ENCODE results near the gene SMAD2. TPM values are rescaled to one million over a fixed set of nuclear protein-coding genes. Genes with fewer than 3 reads are reported as not detected.

Gene SMAD2
- polyA plus RNA-seq, 2 of the 4 experiments (the other 2 are of a cell fraction) = 131 to 229 TPM

DNA sequence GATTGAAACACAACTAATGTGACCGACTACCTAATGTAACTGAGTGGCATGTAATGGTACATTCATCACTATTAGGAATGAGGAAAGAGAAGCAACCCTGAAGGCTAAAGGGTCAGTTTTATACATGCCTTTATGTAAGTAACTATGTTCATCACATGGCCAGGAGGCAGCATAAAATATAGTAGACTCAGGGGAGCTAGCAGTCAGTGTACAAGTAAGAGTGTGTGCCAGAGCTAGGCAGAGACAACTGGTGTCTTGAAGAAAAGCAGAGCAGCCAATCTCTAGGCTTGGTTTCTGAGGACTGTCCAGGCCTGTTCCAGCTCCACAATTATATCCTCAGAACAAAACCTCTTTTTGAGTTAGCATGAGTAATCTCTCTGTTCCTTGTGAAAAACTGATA is 18.1 kb downstream of the SMAD2 start:
- Histone ChIP-seq H3K4me2 (no peak overlapping the region; the same call in 2 of the 3 replicates), H3K9me3 (no peaks in the 10 kb centered on the region), H3K27ac (peak overlapping the region; percentile 2 to 72; a peak in 3 of 6 replicates), H3K4me1 (peaks cover 94% of the 10 kb centered on the region), H3K4me3 (no peak overlapping the region)
- FAIRE-seq = no peak
- ChIA-PET POLR2A (no interaction called here), CTCF (no interaction called here)
- TF ChIP-seq MYC (IDR thresholded peaks at IDR 0.05; ENCODE audit: borderline replicate concordance, low read length) (no peak), CBX2 (IDR thresholded peaks at IDR 0.05; ENCODE audit: borderline replicate concordance, low read depth) (no peak), RFX5 (IDR thresholded peaks at IDR 0.05) (no peak), KDM5A (IDR thresholded peaks at IDR 0.05) (no peak), HDAC2 (IDR thresholded peaks at IDR 0.05) (no peak), HOXA7 (CRISPR knock-in tag; IDR thresholded peaks at IDR 0.05) (no peak), EHMT2 (IDR thresholded peaks at IDR 0.05; ENCODE audit: low read depth) (no peak), ZFP36 (IDR thresholded peaks at IDR 0.05; ENCODE audit: borderline replicate concordance, partially characterized antibody) (no peak)
- TF ChIP-seq, protein P1, sequence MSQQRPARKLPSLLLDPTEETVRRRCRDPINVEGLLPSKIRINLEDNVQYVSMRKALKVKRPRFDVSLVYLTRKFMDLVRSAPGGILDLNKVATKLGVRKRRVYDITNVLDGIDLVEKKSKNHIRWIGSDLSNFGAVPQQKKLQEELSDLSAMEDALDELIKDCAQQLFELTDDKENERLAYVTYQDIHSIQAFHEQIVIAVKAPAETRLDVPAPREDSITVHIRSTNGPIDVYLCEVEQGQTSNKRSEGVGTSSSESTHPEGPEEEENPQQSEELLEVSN (IDR thresholded peaks at IDR 0.05; ENCODE audit: borderline replicate concordance, low read depth) = no peak
- 100% methylated on average over 1 of the region's 1 CpG for WGBS (ENCODE audit: missing lambda C conversion rate)
- DNase-seq (ENCODE audit: low read depth in 1 of 2, low spot score in 1 of 2) = no peak
- peak in 1 of 2 experiments; percentile 23; a peak in 3 of 6 replicates for ATAC-seq

DNA sequence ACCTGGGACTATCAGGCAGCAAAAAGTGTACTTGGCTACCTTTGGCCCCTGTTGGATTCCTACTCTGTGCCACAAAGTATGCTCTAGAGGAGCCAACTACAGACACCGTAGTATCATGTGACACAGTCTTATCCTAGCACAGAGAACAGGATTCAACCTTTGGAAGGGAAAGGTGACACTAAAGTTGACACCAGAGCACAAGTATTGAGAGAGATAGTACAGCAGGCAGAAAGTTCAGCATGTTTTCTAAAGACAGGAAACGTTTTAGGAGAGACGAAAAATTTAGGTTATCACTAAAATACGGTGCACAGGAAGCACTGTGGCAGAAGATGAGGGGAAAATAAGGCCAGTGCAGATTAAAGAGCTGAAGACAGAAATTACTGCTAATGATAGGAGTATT is 18.6 kb downstream of the SMAD2 start:
- DNase-seq (ENCODE audit: low read depth in 1 of 2, low spot score in 1 of 2) = no peak
- ChIA-PET POLR2A (no interaction called here), CTCF (no interaction called here)
- no peak overlapping the region for H3K4me2 ChIP-seq
- H3K4me1 ChIP-seq = peaks cover 89% of the 10 kb centered on the region
- no peak overlapping the region for H3K4me3 ChIP-seq
- WGBS (ENCODE audit: missing lambda C conversion rate) = 84% methylated on average over 4 of the region's 4 CpGs
- no peak for FAIRE-seq
- no peak for TF ChIP-seq BHLHE40 (IDR thresholded peaks at IDR 0.05; ENCODE audit: low read depth, low read length)
- no peak for TF ChIP-seq TFCP2L1 (CRISPR knock-in tag; IDR thresholded peaks at IDR 0.05)
- TF ChIP-seq FOSB (CRISPR knock-in tag; IDR thresholded peaks at IDR 0.05) = no peak
- TF ChIP-seq, protein P2, sequence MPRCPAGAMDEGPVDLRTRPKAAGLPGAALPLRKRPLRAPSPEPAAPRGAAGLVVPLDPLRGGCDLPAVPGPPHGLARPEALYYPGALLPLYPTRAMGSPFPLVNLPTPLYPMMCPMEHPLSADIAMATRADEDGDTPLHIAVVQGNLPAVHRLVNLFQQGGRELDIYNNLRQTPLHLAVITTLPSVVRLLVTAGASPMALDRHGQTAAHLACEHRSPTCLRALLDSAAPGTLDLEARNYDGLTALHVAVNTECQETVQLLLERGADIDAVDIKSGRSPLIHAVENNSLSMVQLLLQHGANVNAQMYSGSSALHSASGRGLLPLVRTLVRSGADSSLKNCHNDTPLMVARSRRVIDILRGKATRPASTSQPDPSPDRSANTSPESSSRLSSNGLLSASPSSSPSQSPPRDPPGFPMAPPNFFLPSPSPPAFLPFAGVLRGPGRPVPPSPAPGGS (IDR thresholded peaks at IDR 0.05) = no peak
- TF ChIP-seq MAZ (IDR thresholded peaks at IDR 0.05; ENCODE audit: borderline replicate concordance, low read depth, low read length) = no peak
- TF ChIP-seq RAD21 (conservative IDR thresholded peaks at IDR 0.05 in 1 of 2, IDR thresholded peaks at IDR 0.05 in 1 of 2) = no peak
- no peak for TF ChIP-seq NFE2L2 (conservative IDR thresholded peaks at IDR 0.05; ENCODE audit: low read length)
- TF ChIP-seq, protein P3, sequence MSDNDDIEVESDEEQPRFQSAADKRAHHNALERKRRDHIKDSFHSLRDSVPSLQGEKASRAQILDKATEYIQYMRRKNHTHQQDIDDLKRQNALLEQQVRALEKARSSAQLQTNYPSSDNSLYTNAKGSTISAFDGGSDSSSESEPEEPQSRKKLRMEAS (IDR thresholded peaks at IDR 0.05) = no peak
- TF ChIP-seq SMC3 (IDR thresholded peaks at IDR 0.05) = no peak
- no peak for TF ChIP-seq MYC (IDR thresholded peaks at IDR 0.05; ENCODE audit: borderline replicate concordance, low read length)
- TF ChIP-seq JUNB (IDR thresholded peaks at IDR 0.05) = no peak
- no peak for TF ChIP-seq TP53 (CRISPR knock-in tag; IDR thresholded peaks at IDR 0.05)
- no peak for TF ChIP-seq GATA3 (IDR thresholded peaks at IDR 0.05; ENCODE audit: borderline replicate concordance)
- TF ChIP-seq, protein P4, sequence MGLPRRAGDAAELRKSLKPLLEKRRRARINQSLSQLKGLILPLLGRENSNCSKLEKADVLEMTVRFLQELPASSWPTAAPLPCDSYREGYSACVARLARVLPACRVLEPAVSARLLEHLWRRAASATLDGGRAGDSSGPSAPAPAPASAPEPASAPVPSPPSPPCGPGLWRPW (IDR thresholded peaks at IDR 0.05) = no peak
- H3K27ac ChIP-seq = peak overlapping the region in 1 of 2 experiments; percentile 72; a peak in 2 of 6 replicates
- ATAC-seq = no peak
- H3K9me3 ChIP-seq = peaks cover 2% of the 10 kb centered on the region

DNA sequence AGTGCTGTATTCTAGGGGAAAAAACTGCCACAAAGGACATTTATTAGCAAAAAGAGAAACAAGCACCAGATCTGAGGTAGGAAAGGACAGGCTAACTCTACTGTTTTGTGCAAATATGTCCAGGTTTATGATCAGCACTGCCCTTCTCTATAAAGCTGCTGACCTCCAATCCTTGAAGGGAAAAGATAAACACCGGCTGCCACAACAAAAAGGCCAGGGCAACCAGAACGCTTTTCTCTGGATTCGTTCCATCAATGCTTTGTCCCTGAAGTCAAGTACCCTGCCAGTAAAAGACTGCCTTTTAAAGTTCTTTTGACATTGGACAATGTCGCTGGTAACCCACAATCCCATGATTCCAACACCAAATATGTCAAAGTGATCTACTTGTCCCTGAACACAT is 21.0 kb downstream of the SMAD2 start:
- WGBS (ENCODE audit: missing lambda C conversion rate) = 92% methylated on average over 4 of the region's 4 CpGs
- H3K4me1 ChIP-seq = peaks cover 65% of the 10 kb centered on the region
- peak overlapping the region in 1 of 2 experiments; percentile 54; a peak in 4 of 6 replicates for H3K27ac ChIP-seq
- ChIA-PET POLR2A (interaction anchor here (0.7 kb wide), 1 partner anchor 26 kb away, joined by 3 read pairs; no protein-coding TSS in a partner anchor), CTCF (no interaction called here)
- no peak overlapping the region for H3K4me3 ChIP-seq
- ATAC-seq (no peak), DNase-seq (ENCODE audit: low read depth in 1 of 2, low spot score in 1 of 2) (no peak), FAIRE-seq (no peak)
- H3K9me3 ChIP-seq = peaks cover 16% of the 10 kb centered on the region
- H3K4me2 ChIP-seq = no peak overlapping the region
- TF ChIP-seq JUNB (IDR thresholded peaks at IDR 0.05) (no peak), ZFP36 (IDR thresholded peaks at IDR 0.05; ENCODE audit: borderline replicate concordance, partially characterized antibody) (no peak), EP300 (IDR thresholded peaks at IDR 0.05) (no peak), FOXS1 (CRISPR knock-in tag; IDR thresholded peaks at IDR 0.05) (no peak), TP53 (CRISPR knock-in tag; IDR thresholded peaks at IDR 0.05) (no peak), NR3C1 (IDR thresholded peaks at IDR 0.05) (no peak), SREBF2 (IDR thresholded peaks at IDR 0.05) (no peak), ZSCAN20 (CRISPR knock-in tag; IDR thresholded peaks at IDR 0.05) (no peak), GATA3 (IDR thresholded peaks at IDR 0.05; ENCODE audit: borderline replicate concordance) (no peak), HEYL (CRISPR knock-in tag; IDR thresholded peaks at IDR 0.05) (no peak), EHMT2 (IDR thresholded peaks at IDR 0.05; ENCODE audit: low read depth) (no peak), EHF (CRISPR knock-in tag; IDR thresholded peaks at IDR 0.05) (no peak)
- TF ChIP-seq, protein P5, sequence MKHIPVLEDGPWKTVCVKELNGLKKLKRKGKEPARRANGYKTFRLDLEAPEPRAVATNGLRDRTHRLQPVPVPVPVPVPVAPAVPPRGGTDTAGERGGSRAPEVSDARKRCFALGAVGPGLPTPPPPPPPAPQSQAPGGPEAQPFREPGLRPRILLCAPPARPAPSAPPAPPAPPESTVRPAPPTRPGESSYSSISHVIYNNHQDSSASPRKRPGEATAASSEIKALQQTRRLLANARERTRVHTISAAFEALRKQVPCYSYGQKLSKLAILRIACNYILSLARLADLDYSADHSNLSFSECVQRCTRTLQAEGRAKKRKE (CRISPR knock-in tag; IDR thresholded peaks at IDR 0.05; ENCODE audit: low read depth) = no peak
- TF ChIP-seq, protein P6, sequence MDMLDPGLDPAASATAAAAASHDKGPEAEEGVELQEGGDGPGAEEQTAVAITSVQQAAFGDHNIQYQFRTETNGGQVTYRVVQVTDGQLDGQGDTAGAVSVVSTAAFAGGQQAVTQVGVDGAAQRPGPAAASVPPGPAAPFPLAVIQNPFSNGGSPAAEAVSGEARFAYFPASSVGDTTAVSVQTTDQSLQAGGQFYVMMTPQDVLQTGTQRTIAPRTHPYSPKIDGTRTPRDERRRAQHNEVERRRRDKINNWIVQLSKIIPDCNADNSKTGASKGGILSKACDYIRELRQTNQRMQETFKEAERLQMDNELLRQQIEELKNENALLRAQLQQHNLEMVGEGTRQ (IDR thresholded peaks at IDR 0.05) = no peak
